T follicular helper cell (primary cell): Measurements from ENCODE around the gene NRXN3.

Experiments used
- DNase-seq: peaks from one replicate; pipeline ENCODE4 v3.0.0-alpha.2; 2020; ENCODE audit warnings: low read depth

Gene NRXN3

DNA sequence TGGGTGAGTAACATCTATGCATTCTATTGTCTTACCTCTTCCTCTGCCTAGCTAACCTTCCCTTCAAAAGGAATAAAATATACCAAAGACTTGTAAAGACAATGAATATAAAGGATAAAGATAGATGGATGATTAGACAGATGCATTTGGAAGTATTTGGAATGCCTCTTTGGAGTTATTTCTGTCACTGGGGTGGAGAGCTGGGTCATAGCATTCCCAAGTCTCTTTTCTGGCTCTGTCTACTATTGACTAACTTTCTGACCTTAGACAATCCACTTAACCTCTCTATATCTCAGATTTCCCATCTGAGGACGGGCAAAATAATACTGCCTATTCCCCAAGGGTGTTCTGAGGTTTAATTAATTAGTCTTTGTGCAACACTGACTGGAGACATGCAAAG lies 1523.8 kb downstream of the NRXN3 start:
- DNase-seq: no peak

DNA sequence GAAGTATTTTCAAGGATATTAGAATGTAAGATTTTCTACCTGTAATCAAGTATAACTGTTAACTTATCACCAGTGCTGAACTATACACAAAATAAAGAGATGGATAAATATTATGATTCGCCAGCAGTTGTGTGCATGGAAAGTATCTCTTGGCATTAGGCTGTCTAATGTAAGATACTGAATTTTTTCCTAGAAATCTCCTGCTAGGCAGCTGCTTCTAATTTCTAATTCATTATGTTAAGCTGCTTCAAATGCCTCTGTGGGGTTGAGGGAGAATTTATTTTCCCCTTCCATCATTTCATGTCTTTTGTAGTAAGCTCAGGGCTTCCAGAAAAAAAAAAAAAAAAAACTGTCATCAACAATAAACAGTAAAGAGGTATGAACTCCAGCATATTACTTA lies 1525.1 kb downstream of the NRXN3 start:
- DNase-seq: no peak

DNA sequence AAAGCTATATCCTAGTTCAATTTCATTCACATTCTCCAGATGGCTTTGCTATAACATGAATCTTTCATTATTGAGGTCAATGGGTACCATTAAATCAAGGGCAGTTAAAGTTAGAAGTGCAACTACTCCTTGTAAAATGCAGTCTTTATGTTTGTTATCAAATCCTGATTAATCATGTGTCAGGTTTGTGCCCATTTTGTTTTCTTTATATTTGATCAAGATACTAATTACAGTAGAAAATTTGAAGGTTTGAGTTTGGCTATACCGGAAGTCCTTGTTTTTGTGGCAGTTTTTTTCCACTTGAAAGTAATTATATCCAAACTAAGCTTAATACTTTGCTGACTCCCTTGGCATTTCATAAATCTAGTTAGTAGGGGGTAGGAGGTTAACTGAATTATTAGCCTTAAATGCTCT lies 1528.1 kb downstream of the NRXN3 start:
- no peak for DNase-seq

DNA sequence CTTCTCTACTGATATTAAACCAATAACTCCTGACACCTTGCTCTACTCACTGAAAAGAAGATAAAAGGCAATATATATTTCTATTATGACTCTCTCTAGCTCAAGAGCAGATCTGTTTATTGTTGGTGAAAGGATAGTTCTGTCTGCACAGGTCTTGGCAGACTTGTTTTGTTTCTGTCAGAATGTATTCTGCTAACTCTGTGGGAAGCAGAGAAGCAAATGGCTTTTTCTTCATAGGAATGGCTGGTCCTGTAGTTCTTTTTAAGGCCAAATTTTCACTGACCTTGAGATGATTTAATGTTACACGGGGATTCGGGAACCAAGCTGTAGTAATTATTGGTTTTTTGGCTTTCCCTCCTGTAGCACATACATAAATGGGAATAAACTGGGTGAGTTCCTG lies 1529.0 kb downstream of the NRXN3 start:
- no peak for DNase-seq

DNA sequence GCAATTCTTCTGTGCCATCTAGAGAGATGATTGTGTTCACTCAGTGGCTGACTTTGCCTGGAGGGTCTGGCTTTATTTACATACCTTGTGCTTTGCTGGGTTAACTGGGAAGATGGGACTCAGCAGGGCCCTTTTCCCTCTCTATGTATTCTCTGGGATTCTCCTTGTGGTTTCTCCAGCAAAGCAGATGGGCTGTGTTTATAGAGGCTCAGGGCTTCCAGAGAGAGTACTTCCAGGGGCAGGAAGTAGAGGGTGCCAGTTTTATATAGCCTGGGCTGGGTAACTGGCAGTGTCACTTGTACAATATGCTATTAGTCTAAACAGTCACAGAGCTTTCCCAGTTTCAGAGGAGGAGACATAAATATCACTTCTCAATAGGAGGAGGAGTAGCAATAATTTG lies 1531.2 kb downstream of the NRXN3 start:
- no peak for DNase-seq

DNA sequence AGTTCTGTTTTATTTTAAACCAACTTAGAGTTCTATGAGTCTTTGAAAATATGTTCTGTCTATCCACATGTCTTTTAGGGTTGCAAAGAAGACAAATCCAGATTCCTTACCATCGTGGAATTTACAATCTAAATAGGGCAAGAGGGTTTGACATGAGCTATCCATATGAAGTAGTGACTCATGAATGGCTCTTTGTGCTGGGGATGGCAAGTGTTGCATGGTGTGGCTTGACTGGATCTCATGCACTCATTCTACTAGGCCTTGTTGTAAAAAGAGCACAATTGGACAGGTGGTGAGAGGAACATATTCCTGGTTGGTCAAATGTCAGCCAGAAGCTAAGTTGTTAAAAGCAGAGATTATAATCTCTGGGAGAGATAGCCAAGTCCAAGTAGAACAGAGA lies 1532.0 kb downstream of the NRXN3 start:
- DNase-seq: no peak

DNA sequence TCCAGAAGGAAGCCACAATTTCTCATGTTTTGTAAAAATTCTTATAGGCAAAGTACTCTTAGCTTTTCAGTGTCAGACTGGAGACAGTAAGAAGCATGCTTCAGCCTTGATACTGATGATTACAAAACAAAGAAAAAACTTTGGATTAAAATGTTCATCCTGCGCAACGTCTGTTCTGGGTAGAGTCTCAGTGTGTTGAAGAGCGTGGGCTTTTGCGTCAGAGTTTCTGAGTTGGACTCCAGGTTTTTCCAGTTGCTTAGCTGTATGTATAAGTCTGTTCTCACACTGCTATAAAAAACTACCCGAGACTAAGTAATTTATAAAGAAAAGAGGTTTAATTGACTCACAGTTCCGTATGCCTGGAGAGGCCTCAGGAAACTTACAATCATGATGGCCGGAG lies 1533.0 kb downstream of the NRXN3 start:
- no peak for DNase-seq

DNA sequence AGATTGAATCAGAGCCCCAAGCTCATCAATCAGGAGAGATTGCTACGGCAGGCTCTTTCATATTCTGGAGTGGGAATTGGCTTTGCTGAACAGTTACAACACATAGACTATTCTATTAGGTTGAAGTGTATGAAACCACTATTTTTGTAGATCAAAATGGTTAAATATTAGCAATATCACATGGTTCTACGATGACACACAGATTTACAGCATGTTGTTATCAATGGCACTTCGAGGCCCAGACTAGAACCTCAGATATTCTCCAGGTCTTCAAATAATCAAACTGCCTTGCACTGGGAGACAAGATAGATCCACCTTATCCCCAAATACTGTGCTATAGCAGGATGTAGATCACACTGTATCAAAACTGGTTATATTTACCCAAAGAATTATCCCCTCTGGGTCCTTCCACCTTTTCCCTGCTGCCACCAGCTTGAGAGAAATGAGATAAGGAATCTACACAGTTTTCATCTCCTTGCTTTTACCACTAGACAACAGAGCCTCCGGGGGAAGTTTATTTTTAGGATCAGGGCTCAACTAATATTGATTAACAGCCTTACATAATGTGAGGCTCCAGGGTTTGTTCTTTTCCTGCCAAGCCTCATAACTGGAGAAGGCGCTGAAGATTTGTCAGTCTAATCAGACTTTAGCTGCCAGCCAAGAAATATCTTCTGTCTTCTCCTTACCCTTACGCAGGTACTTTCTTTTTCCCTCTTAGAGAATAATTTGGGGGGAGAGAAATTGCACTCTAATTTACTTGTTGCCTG lies 1534.1 kb downstream of the NRXN3 start:
- DNase-seq: no peak

DNA sequence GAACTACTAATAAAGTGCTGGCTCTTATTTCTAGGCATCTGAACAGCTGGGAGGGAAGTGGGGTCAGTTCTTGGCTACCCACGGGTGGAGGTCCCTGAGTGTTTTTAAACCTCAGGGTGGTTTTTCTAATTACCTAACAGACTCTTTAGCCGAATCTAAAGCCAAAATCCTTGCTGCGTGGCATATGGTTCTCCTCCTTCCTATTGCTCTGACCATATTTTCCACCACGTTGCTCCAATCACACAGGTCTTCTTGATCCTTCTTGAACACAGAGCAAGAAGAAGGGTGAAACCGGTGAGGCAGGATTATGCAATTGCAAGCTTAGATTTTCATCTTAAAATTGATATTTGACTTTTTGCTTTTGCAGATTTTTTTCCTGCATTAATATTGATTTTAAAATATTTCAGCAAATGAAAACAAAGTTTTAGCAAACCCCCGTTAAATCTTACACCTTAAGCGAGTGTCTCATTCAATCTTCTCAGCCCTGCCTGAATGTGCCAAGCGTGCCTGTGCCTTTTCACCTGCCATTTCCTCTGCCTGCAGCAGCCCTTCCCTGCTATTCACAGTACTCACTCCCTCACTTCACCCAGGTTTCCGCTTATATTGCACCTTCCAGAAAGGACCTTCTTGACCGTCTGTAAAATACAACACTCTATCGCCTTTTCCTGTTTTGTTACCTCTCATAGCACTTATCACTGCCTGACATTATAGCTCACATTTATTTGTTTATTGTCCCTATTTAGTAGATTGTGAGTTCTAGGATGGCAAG lies 1535.1 kb downstream of the NRXN3 start:
- no peak for DNase-seq

DNA sequence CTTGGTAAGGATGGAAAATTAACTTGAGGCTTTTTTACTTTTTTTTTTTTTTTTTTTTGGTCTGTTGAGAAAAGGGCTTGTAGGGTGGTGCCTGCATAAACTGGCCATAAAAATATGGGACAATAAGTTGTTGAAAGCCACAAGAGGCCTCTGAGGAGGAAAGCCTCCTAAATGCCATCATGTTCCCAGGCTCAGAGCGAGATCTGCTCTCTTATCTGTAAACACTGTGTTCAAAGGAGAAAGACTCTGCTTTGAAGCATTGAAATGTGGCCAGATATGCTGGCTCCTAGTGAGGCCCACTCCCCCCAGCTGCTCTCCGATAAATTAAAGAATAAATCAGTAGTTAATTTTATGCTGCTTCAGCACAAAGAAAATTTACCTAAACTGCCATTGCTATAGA lies 1536.2 kb downstream of the NRXN3 start:
- DNase-seq: no peak

DNA sequence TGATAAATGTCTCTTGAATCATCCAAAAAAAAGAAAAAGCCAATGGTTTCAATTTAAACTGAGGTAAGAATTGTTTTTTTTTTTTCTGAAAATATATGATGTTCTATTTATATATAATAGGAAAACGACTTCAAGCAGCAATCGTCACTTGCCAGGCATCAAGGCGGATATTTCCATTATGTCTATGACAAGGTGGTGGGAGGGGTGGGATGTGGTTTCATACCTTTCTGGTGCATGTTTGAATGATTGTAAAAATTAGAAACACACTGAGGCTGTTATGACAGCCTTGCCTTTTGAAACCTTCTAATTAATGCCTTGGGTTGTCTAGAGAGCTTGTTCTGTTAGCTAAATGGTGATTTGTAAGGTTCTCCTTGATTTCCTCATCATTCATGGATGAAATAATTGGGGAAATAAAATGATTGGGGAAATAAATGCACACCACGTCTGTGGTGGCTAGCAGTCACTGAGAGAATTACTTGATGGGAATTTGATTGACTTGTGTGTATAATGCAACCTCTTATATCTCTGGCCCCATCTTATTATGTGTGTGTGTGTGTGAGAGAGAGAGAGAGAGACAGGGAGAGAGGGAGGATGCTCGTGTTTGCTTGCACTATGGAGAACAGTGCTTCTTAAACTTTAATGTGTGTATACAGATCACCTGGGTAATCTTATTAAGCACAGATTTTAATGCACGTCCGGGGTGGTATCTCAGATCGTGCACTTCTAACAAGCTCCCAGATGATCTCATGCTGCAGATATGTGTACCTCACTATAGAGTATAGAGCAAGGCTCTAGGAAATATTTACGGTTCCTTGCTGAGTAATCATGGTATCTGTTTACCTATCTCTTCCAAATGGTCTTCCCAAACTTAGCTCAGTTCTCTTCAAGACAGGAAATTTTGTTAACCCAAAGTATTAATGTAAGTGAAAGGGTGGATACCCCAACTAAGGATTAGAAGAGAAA lies 1538.5 kb downstream of the NRXN3 start:
- DNase-seq: no peak

DNA sequence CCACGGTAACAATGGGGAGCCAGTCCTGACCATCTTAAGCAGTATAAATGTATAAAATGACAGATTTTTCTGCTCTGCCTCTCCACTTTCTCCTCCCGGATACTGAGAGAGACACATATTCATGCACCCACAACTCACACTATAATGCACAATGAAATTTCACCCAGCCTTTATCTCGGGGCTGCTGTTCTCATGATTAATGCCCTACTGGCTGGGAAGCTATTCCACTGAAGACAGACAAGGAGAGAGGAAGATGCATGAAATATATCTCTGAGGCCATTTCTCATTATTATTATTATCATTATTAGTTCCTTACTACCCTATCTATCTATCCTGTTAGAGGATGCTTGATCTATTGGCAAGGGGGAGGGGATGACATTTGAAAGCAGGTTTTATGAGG lies 1539.4 kb downstream of the NRXN3 start:
- DNase-seq: no peak

DNA sequence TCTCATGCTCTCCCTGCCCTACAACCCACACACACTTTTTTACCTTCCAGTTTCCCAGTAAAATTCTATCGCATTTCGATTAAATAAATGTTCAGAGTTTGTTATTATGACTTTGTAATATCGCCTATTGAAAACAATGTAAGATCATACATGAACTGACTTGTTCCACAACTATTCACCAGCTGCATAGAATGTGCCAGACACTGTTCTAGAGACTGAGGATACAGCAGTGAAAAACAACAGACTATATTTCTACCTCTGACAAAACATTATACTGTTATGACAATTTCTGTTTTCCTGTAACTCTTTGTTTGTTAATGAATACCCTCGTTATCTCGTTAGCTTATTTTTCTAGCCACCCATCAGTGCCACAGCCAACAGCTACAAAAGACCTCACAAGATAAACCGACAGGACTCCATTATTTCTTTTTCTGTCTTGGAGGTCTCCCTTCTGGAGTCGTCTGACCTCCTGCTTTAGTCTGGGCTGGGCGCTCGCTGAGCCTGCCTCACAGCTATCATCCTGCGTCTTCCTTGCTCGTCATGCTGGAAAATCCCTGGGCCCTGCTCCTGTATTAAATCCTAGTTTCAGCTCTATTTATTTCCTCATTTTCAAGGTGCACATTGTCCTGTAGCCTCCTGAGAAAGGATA lies 1542.3 kb downstream of the NRXN3 start:
- DNase-seq: no peak

DNA sequence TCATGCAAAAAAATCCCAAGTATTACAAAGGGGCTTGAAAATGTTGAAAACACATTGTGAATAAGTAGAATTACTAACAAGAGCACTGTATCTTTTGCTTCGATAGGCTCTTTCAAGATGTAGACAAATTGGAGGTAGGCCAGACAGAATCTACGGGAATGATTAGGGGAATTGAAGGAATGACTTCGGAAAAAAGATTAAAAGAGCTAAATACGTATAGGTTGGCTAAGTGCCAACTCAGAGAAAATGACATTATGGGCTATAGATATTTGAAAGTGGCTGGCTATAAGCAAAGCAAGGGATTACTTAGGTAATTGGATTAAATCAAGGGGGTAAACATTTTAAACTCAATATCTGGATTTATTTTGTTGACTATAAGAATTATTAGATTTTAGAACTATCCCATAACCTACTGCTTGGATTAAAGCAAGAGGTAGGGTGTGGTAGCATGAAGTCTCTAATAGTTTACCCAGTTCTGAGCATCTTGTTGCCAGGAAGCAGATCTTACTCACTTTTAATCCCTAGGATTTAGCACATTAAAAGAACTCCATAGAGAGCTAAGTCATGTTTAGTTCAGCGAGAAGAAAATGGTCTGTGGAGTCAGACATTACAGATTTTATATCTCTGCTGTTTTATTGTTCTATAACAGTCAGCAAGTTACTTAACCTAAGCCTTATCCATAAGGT lies 1551.4 kb downstream of the NRXN3 start:
- no peak for DNase-seq

DNA sequence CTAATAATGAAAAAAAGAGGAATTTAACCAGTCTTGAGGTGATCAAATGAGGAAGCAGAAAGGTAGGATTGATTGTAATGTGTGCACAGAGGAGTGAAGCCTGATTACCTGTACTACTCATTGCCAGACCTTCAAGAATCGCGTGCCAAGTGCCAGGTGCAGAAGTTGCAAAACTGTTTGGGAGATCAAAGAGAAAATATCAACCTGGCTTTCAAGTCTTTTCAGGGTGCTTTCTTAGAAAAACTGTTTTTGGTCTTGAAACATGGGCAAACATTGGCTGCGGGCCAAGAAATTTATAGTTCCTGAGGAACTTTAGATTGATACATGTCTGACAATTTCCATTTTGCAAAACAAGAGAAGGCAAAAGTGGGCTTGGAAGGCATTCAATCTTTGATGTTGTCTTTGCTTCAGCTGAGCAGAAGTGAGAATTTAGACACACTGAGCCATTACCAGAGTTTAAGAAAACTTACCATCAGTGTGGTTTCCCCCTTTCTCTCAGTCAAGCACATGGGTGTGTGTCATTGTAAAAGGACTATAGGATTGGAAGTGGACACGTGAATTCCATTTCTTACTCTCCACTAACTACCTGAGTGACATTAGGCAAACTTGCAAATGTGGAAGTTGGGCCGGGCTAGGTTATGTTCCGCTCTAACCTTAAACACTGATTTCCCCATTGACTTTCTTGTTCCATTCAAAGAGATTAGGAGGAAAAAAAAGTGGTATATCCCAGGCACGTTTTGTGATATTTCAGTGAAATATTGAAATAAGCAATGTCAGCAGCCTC lies 1555.0 kb downstream of the NRXN3 start:
- DNase-seq: no peak

DNA sequence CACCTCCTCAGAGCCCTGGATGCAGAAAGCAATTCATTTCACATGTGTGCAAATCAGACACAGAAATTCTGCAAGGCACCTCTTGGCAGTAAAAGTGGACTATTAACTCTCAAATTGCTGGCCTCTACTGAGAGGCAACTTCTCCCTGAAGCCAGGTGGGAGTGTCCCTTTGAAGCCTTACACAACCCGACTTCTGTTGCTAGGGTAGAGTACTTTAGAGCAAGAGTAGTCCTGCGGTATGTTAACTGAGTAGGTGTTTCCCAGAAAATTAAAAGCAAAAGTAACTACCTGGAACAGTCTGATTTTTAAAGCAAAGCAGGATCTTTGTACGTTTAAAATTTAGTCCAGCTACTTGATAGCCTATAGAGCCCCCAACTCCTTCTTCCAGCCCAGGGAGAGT lies 1557.7 kb downstream of the NRXN3 start:
- DNase-seq: no peak

DNA sequence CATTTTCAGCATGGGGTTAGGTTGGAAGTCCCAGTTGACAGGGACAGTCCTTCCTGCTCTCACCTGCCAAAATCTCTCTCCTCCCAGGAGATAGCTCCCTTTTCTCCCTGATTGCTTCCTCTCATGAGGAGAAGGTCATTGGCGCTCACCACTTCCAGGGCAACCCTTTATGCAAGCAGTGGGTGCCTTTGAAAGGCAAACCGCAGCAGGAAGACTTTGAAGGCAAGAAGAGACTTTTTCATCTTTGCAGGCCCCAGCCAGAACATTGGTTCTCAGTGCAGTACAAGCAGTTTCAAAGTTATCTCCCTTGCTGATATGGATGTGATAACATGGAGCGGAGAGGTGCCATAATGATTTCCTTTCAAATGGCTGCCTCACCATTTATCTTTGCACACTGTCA lies 1558.2 kb downstream of the NRXN3 start:
- DNase-seq: no peak

DNA sequence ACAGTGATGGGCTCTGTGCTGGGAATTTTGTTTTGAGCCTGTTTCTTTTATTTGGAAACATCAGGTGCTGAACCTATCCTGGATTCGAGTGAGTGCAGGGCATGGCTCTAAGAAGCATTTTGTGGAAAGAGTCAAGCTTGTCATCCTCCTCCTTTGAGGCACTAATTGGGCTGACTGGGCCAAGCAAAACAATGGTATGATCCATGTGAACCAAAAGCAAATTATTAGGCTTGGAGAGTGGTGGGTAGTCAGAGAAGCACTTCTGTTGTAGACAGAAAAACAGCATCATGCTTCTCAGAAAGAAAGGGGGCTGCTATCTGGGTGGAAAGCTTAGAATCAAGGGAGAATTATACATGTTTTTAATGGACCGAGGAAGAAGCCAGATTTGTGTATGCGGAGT lies 1559.6 kb downstream of the NRXN3 start:
- DNase-seq: no peak

DNA sequence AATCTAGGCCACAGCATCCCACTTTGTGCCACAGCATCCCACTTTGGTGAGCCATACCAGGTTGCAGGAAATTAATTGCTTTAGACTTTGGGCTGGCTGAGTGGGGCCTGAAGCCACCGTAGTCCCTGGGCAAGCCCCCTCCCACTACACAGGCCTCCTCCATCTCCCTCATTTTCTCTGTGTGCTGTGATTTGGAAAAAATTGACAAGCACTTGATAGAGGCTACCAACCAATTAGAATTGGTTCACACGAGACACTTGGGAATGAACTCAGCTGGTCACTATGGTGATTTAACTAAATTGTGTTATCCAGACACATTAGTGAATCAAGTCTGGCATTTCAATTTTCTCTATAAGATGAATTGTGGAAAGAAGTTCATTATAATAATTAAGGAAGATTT lies 1560.0 kb downstream of the NRXN3 start:
- DNase-seq: no peak

DNA sequence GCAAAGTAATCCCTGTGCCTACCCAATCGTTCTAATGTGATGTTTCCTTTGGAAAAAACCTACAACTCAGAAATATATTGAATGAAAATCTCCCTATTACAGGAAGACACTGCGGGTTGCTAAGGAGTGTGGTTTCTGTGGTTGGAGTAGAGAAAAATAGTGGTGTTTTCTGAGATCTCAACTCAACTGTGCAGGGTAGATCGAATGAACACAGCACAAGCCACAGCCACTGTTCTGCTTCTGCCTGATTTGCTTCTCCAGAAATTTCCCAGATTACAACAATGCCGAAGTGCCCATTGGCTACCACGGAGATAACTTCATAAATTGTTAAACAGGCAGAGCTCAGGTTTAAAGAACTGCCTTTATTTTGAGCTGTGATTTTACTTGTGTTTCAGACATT lies 1560.8 kb downstream of the NRXN3 start:
- no peak for DNase-seq
